Endometrium (tissue), 2 donors: ENCODE measurements around the gene TAF12.
"Not testable (repeated sequence)": the region's sequence is repeated elsewhere in the genome, so short reads cannot be mapped to it uniquely, and the experiment has no call there.

Source experiments
- FAIRE-seq: peaks from 2 replicates; lab custom pipeline; 2012; peaks lifted over from hg19 to GRCh38; lab: Jason Lieb, UNC
- donor health status: control.
- donor health status: control.

The TAF12 gene

DNA sequence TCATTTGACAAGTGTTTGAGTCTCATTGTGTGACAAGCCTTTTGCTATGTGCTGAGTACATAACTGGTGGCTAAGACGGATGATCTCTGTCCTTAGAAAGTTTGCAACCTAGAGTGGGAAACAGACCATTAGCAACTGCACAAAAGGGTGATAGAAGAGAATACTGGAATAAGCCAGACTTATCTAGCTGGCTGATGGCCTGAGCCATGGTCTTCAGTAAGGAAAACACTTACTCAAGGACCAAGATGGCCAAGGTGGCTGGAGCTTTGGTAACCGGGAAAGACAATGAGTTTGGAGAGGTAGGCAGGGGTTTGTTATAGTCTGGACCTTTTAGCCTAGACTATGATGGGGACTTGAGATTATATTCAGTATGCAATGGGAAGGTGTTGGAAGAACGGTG, 1.6 kb upstream of the TAF12 start:
- FAIRE-seq: no peak

DNA sequence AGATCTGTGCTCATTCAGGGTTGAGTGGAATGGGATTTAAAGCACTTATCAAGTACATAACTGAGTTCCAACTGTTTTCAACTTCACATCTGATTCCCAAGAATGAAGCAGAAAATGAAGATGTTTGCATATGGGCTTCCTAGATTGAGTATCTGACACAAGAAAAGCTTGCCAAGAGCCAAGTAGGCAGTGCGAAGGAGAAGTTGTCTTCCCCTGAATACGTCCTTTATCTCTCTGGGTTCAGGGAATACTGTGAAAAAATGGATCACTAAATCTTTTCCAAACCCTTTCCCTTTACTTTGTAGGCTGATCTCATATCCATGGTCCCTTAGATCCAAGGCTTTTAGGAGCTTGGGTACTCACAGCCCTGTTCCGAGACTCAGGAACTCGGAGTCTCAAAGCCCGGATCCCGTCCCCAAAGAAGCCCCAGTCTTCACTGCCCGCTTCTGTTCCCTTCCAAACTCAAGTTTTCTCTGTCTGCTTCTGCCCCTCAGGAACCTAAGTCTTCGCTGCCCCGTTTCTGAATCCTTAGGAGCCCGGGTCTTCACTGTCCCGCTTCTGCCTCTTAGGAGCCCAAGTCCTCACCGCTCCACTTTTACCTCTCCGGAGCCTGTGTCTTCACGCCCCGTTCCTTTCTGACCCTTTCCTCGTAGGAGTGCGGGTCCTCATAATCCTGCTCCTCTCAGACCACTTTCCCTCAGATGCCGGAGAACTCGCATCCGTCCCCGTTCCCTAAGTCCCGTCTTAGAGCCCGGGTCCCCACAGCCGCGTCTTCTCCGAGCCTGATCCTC, 616 bp downstream of the TAF12 start:
- no peak for FAIRE-seq

GRCh38 chr1:28640766-28641165, 2.1 kb downstream of the TAF12 start:
- no peak for FAIRE-seq

DNA sequence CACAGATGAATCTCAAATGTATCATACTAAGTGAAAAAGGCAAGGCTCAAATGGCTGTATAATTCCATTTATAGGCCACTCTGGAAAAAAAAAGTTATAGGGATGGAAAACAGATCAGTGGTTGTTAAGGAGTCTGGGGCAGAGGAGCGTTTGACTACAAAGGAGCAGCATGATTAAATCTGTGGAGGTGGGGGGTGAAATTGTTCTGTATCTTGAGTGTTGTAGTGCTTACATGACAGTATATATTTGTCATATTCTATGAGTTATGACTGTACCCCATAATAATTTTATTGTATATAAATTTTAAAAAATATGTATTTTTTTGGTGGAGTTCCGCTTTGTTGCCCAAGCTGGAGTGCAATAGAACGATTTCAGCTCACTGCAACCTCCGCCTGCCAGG, 10.3 kb downstream of the TAF12 start:
- no peak for FAIRE-seq

DNA sequence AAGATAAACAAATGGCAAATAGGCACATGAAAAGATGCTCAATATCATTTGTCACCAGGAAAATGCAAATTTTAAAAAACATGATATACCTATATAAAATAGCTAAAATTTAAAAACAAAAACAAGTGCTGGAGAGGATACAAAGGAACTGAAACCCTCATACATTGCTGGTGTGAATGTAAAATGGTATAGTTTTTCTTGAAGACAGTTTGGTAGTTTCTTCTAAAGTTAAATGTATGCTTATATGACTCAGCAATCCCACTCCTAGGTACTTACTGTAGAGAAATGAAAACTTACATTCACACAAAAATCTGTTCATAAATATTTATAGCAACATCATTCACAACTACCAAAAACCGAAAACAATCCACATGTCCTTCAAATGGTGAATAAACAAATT, 11.2 kb downstream of the TAF12 start:
- no peak for FAIRE-seq

- no peak for FAIRE-seq
Observed at GRCh38 chr1:28613175-28613574, 29.7 kb downstream of the TAF12 start.

DNA sequence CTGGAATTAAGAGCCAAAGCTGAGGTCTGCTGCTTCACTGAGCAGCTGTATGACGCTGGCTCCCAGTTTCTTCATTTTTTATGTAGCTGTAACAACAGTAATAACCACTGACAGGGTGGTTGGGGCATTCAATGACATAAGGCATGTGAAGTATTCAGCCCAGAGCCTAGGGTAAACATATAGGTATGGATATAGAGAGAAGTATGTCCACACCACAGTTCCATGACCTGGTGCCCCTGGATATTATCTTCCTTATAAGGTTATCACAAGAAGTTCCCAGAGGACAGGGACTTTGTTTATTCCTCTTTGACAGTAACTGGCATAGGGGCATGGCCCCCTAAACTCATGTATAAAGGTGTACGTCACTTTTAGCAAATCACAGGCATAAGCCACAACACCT, 36.1 kb downstream of the TAF12 start:
- no peak for FAIRE-seq

- no peak for FAIRE-seq
Observed at GRCh38 chr1:28604962-28605361, 37.9 kb downstream of the TAF12 start.

- no peak for FAIRE-seq
Observed at GRCh38 chr1:28604411-28604810, 38.5 kb downstream of the TAF12 start.

DNA sequence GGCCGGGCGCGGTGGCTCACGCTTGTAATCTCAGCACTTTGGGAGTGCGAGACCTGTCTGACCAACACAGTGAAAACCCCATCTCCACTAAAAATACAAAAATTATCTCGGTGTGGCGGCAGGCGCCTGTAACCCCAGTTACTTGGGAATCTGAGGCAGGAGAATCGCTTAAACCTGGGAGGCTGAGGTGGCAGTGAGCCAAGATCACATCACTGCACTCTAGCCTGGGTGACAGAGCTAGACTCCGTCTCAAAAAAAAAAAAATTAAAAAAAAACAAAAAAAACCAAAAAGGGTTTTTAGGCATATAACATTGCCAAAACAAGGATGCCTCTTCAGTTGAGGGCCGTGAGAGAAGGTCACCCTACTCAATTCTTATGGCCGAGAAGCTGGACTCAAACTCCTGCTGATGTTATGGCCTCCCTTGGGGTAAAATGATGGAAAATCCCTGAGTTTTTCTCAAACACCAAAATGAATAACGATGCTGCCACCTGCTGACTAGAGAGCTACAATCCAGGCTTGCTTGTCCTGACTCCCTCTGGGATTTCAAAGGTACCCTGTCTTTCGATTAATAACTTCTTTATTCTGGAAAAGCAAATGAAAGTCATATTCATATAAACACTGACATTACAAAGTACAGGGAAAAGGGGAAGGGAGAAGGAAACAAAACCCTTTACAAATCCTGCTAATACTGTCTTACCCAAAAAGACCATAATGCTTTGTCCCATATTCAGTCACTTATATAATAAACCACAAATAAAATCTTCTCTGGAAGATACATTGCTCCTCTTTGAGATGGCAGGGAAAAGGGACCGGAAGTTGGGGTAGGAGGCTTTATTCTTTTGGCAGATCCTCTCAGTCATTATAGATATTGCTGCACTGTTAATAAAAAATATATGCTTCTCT, 40.1 kb downstream of the TAF12 start:
- no peak for FAIRE-seq

DNA sequence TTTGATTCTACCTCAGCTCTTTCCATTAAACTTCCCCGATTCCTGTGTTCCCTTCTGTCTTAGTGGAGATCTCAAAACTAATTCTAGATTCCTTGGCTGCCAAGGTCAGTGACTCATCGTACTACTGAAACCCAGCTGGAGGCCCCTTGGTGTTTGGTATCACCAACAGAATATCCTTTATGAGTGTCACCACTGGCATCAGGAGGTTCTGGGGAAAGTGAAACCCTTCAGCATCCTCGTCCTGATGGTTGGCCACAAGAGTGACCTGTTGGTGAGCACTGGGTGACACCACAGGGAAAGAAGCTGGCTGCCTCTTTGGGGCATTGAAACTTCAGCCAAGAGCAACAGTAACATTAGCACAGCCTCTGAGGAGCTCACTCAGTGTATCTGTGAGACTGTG, 41.2 kb downstream of the TAF12 start:
- no peak for FAIRE-seq

GRCh38 chr1:28596276-28596675, 46.6 kb downstream of the TAF12 start:
- FAIRE-seq: not testable (repeated sequence)

GRCh38 chr1:28595412-28596191, 47.3 kb downstream of the TAF12 start:
- FAIRE-seq: no peak

DNA sequence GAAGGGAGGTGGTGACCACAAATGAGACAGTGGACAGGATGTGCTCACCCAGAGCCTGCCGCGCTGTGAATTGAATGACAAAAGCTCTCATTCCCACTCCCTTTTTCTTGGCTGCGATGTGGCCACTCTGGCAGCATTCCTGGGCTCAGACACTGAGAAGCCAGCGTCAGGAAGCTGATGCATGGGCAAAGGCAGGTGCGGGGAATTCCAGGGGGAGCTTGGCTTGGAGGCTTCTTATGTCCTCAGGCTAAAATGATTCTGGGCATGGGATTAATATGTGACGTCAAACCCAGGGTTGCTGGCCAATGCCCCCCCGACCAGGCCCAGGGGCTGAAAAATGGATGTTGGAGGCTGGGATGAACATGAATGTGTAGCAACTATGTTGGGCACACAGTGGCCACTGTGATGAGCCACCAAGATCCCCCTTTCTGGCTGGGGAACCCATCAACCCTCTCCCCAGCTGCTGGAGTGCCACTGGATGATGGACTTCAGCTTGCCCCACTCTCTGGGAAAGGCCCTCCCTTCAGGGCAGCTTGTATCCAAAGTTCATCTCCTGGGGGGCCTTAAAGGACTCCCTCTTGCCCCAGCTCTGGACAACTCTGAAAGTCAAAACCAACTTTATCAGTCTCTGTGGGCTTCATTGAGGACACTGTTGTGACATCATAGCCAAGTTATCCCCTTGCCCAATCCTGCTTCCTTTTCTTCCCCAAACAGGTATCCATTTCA, 48.0 kb downstream of the TAF12 start:
- not testable (repeated sequence) for FAIRE-seq

GRCh38 chr1:28593988-28594356, 48.9 kb downstream of the TAF12 start:
- FAIRE-seq: not testable (repeated sequence)

DNA sequence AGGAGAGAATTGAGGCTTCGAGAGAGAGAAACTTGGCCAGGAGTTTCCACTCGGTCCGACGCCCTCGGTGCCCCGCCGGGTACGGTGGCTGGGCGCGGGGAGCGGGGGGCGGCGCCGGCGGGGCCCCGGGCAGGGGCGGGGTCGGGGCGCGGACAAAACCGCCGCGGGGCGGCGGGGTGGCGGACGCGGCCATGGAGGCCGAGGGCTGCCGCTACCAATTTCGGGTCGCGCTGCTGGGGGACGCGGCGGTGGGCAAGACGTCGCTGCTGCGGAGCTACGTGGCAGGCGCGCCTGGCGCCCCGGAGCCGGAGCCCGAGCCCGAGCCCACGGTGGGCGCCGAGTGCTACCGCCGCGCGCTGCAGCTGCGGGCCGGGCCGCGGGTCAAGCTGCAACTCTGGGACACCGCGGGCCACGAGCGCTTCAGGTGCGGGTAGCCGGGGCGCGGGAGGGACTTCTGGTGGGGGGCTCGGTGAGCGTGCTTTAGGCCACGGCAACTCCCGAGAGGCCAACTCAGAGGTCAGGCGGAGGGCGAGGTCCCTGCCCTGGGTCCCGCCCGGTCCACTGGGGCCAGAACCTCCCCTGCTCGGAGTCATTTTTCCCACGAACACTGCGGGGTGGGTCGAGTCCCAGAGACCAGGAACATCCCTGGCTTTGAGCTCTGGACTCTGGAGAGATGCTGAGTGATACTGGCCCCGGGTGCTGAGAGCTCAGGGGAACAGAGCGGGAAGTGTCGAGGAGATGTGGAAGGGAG, 50.4 kb downstream of the TAF12 start:
- FAIRE-seq: no peak

- no peak for FAIRE-seq
Observed at GRCh38 chr1:28591708-28592320, 51.1 kb downstream of the TAF12 start, which contains the start of gene RAB42. RAB42 (plus strand) TSS chr1:28592265; CDS start chr1:28592512, 247 bp downstream.

DNA sequence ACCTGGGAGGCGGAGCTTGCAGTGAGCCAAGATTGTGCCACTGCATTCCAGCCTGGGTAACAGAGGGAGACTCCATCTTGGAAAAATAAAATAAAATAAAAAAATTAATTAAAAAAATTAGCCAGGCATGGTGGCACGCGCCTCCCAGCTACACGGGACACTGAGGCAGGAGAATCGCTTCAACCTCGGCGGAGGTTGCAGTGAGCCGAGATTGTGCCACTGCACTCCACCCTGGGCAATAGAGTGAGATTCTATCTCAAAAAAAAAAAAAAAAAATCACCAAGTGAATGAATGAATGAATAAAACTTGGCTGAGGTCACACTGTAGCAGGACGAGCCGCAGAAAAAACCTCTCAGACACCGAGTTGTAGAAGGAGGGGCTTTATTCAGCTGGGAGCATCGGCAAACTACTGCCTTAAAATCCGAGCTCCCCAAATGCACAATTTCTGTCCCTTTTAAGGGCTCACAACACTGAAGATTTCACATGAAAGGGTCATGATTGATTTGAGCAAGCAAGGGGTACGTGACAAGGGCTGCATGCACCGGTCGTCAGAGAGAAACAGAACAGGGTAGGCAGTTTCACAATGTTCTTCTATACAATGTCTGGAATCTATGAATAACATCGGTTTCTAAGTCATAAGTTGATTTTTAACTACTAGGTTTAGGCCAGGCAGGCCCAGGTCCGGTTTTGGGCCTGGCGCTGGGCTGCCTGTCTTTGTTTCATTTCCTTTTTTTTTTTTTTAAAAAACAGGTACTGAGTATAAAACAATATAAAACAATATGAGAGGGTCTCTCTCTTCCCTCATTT, 56.1 kb downstream of the TAF12 start:
- FAIRE-seq: not testable (repeated sequence)

DNA sequence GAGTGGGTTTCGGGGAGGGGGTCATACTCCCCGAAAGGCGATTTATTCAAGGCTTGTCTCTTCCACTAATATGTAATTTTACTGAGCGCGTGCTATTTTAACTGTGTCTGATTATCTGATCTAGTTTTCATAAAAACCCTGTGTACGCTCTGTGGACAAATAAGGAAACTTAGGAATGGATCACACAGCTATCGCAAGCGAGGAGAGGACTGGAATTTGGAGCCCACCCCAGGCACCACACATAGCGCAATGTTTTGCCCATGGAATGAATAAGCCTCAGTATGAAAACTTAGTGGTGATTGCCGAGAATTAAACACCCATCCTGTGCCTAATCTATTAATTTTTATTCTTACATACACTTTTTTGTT, 60.6 kb downstream of the TAF12 start:
- no peak for FAIRE-seq
